ENCODE measurements around the gene MAFG.

- TF ChIP-seq POLR2A (IDR thresholded peaks at IDR 0.05; ENCODE audit: low read depth, low read length) (no peak), TAF1 (IDR thresholded peaks at IDR 0.05; ENCODE audit: low read depth, low read length) (no peak), POLR2AphosphoS5 (IDR thresholded peaks at IDR 0.05; ENCODE audit: low read depth, low read length) (no peak)
Measured at GRCh38 chr17:81925860-81926450, 1.6 kb downstream of the MAFG start.

Measured in GM12891 (cell line).